Neutrophil (primary cell): Measurements from ENCODE around the gene THSD4.

Experiments
- H3K27ac ChIP-seq: fragments of 200-600 bp; sonication (generic); 2 replicates; pipeline ENCODE4 v1.5.1; 2016; ENCODE audit warnings: mild to moderate bottlenecking, moderate library complexity
- H3K27me3 ChIP-seq: fragments of 200-600 bp; sonication (generic); 2 replicates; pipeline ENCODE4 v1.6.0; 2016; ENCODE audit warnings: mild to moderate bottlenecking
- H3K36me3 ChIP-seq: fragments of 200-600 bp; sonication (generic); 2 replicates; pipeline ENCODE4 v1.5.1; 2017
- H3K4me1 ChIP-seq, 2 experiments: fragments of 200-600 bp in 1 of 2; sonication (generic) in 1 of 2; 1 replicate in 1 of 2; 2 replicates in 1 of 2; pipeline versions ENCODE4 v1.5.1 to v1.6.1; 2013 to 2016; ENCODE audit warnings: low read depth in 1 of 2, low read length in 1 of 2, mild to moderate bottlenecking in 1 of 2, moderate library complexity in 1 of 2; ENCODE audit not compliant: control insufficient read depth in 1 of 2, insufficient read depth in 1 of 2
- H3K4me3 ChIP-seq, 2 experiments: fragments of 200-600 bp in 1 of 2; sonication (generic) in 1 of 2; 1 replicate in 1 of 2; 2 replicates in 1 of 2; pipeline ENCODE4 v1.5.1; 2013 to 2016; ENCODE audit warnings: low read depth in 1 of 2, low read length in 1 of 2, mild to moderate bottlenecking in 1 of 2, moderate library complexity in 1 of 2
- H3K9me3 ChIP-seq: fragments of 200-600 bp; sonication (generic); 2 replicates; pipeline ENCODE4 v1.5.1; 2016
- CTCF ChIP-seq: fragments of 200-600 bp; sonication (generic); IDR thresholded peaks from 2 replicates; pipeline ENCODE4 v1.5.1; 2016; ENCODE audit warnings: antibody characterized with exemption

The THSD4 gene

GRCh38 chr15:71471347-71471746 lies 356.1 kb downstream of the THSD4 start:
- H3K27ac ChIP-seq: no peak overlapping the region
- H3K4me3 ChIP-seq: no peak overlapping the region
- H3K4me1 ChIP-seq: no peaks in the 10 kb centered on the region
- no peak for TF ChIP-seq CTCF
- H3K9me3 ChIP-seq: no peaks in the 10 kb centered on the region
- no peaks in the 10 kb centered on the region for H3K27me3 ChIP-seq
- no peaks in the 10 kb centered on the region for H3K36me3 ChIP-seq

GRCh38 chr15:71472566-71472965 lies 357.3 kb downstream of the THSD4 start:
- Histone ChIP-seq H3K4me3 (no peak overlapping the region), H3K4me1 (no peaks in the 10 kb centered on the region), H3K36me3 (no peaks in the 10 kb centered on the region), H3K27me3 (no peaks in the 10 kb centered on the region), H3K9me3 (no peaks in the 10 kb centered on the region), H3K27ac (no peak overlapping the region)
- TF ChIP-seq CTCF: no peak

GRCh38 chr15:71473751-71474150 lies 358.5 kb downstream of the THSD4 start:
- Histone ChIP-seq H3K36me3 (no peaks in the 10 kb centered on the region), H3K9me3 (no peaks in the 10 kb centered on the region), H3K4me1 (no peaks in the 10 kb centered on the region), H3K4me3 (no peak overlapping the region), H3K27ac (no peak overlapping the region), H3K27me3 (no peaks in the 10 kb centered on the region)
- no peak for TF ChIP-seq CTCF

GRCh38 chr15:71476823-71477222 lies 361.6 kb downstream of the THSD4 start:
- H3K27me3 ChIP-seq: no peaks in the 10 kb centered on the region
- no peak overlapping the region for H3K27ac ChIP-seq
- no peaks in the 10 kb centered on the region for H3K9me3 ChIP-seq
- no peaks in the 10 kb centered on the region for H3K36me3 ChIP-seq
- H3K4me3 ChIP-seq: no peak overlapping the region
- no peaks in the 10 kb centered on the region for H3K4me1 ChIP-seq
- TF ChIP-seq CTCF: no peak

- no peak overlapping the region for H3K27ac ChIP-seq
- no peaks in the 10 kb centered on the region for H3K9me3 ChIP-seq
- H3K27me3 ChIP-seq: no peaks in the 10 kb centered on the region
- H3K4me1 ChIP-seq: no peaks in the 10 kb centered on the region
- no peak overlapping the region for H3K4me3 ChIP-seq
- H3K36me3 ChIP-seq: no peaks in the 10 kb centered on the region
- TF ChIP-seq CTCF: no peak
Measured at GRCh38 chr15:71480556-71480955, 365.3 kb downstream of the THSD4 start.

GRCh38 chr15:71484080-71484479 lies 368.8 kb downstream of the THSD4 start:
- Histone ChIP-seq H3K4me1 (no peaks in the 10 kb centered on the region), H3K27ac (no peak overlapping the region), H3K27me3 (peaks cover 10% of the 10 kb centered on the region), H3K36me3 (no peaks in the 10 kb centered on the region), H3K4me3 (no peak overlapping the region), H3K9me3 (no peaks in the 10 kb centered on the region)
- TF ChIP-seq CTCF: no peak
